IMR-90 (cell line): ENCODE measurements around the gene SERPINI1.

ENCODE experiments used
- BHLHE40 ChIP-seq: fragments of 150-350 bp; IDR thresholded peaks from 2 replicates; pipeline ENCODE4 v1.6.1; 2016; ENCODE audit warnings: mild to moderate bottlenecking, low read depth, low read length
- TF ChIP-seq, protein P1 (sequence below): conservative IDR thresholded peaks from 2 replicates; pipeline ENCODE4 v1.5.1; 2012; ENCODE audit warnings: mild to moderate bottlenecking, low read depth, low read length, improper control_type of control experiment

DNA sequence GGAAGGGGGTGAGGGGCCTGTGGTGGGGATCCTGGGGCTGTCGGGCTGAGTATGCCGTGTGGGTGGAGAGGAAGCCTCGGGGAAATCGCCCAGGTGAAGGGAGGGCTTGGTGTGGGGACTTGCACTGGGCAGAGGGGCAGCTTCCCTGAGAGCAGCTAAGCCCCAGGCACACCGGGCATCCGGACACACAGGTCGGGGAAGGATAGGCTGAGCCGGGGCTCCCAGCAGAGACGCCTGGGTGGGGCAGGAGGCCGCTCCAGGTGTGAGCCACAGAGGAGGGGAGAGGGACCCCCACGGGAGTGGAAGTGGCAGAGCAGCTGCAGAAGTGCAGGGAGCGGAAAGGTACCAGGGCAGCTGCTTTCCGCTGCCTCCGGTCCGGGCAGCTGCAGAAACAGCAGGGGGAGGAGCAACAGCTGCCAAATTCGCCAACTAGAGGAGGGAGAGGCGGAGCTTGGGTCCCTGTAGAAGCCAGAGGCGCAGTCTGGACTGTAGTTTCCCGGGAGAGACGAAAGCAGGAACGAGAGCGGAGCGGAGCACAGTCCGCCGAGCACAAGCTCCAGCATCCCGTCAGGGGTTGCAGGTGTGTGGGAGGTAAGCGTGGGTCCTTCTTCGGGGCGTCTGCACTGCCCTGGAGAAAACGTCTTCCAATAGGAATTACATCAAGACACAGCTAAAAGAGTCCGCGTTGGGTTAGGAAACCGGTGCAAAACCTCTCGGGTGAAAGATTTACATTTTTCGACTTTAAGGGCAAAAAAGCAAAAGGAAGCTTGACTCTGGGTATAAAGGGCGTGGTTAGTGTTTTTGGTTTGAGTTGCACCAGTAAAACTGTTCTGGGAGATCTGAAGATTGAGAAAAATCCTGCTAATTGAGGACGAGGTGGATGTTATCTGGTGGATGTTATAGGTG, at the start of gene SERPINI1:
- TF ChIP-seq, protein P1, sequence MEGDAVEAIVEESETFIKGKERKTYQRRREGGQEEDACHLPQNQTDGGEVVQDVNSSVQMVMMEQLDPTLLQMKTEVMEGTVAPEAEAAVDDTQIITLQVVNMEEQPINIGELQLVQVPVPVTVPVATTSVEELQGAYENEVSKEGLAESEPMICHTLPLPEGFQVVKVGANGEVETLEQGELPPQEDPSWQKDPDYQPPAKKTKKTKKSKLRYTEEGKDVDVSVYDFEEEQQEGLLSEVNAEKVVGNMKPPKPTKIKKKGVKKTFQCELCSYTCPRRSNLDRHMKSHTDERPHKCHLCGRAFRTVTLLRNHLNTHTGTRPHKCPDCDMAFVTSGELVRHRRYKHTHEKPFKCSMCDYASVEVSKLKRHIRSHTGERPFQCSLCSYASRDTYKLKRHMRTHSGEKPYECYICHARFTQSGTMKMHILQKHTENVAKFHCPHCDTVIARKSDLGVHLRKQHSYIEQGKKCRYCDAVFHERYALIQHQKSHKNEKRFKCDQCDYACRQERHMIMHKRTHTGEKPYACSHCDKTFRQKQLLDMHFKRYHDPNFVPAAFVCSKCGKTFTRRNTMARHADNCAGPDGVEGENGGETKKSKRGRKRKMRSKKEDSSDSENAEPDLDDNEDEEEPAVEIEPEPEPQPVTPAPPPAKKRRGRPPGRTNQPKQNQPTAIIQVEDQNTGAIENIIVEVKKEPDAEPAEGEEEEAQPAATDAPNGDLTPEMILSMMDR: no peak
- TF ChIP-seq BHLHE40: no peak
